Measurements from ENCODE around the gene UNC5C.

- TF ChIP-seq CTCF (IDR thresholded peaks at IDR 0.05) (no peak), POLR2A (IDR thresholded peaks at IDR 0.05) (no peak)
Measured at GRCh38 chr4:95546866-95547714, 1.7 kb downstream of the UNC5C start.

Measured in vagina (tissue), 2 donors.